HepG2 (cell line): ENCODE measurements around the gene JKAMP. TPM values are rescaled to one million over a fixed set of nuclear protein-coding genes. Genes with fewer than 3 reads are reported as not detected.
A peak's percentile ranks its signal among the peaks of the same experiment; 100 is the strongest.

Source experiments
- HOXA9 ChIP-seq: sonication (generic); formaldehyde crosslinking; IDR thresholded peaks from 2 replicates; pipeline ENCODE4 v1.8.1; 2022; ENCODE audit warnings: missing genetic modification reagents, mild to moderate bottlenecking, moderate library complexity, borderline replicate concordance
- IRX3 ChIP-seq: sonication (generic); formaldehyde crosslinking; IDR thresholded peaks from 2 replicates; pipeline ENCODE4 v1.8.1; 2023; ENCODE audit warnings: mild to moderate bottlenecking, low read depth, missing genetic modification reagents, borderline replicate concordance
- ISX ChIP-seq: sonication (generic); formaldehyde crosslinking; conservative IDR thresholded peaks from 2 replicates; pipeline ENCODE4 v1.5.0; 2020; ENCODE audit warnings: missing genetic modification reagents
- LBX2 ChIP-seq: sonication (generic); formaldehyde crosslinking; IDR thresholded peaks from 2 replicates; pipeline ENCODE4 v1.5.0; 2020; ENCODE audit warnings: missing genetic modification reagents, mild to moderate bottlenecking, borderline replicate concordance
- LCORL ChIP-seq, 2 experiments: fragments of 450-650 bp in 1 of 2; sonication (generic) in 1 of 2; formaldehyde crosslinking in 1 of 2; IDR thresholded peaks; 2 replicates each; pipeline versions ENCODE4 v1.5.0 to v1.6.1; 2017 to 2020; ENCODE audit warnings: antibody characterized with exemption in 1 of 2, missing genetic modification reagents in 1 of 2
- NFE2L1 ChIP-seq: sonication (generic); formaldehyde crosslinking; IDR thresholded peaks from 2 replicates; pipeline ENCODE4 v1.4.0; 2020; ENCODE audit warnings: missing genetic modification reagents, mild to moderate bottlenecking, borderline replicate concordance
- NR2F6 ChIP-seq, 2 experiments: IDR thresholded peaks; 2 replicates each; pipeline ENCODE4 v1.6.1; 2016; ENCODE audit warnings: antibody characterized with exemption in 1 of 2, mild to moderate bottlenecking in 1 of 2
- REPIN1 ChIP-seq: sonication (generic); formaldehyde crosslinking; IDR thresholded peaks from 2 replicates; pipeline ENCODE4 v1.8.0; 2022; ENCODE audit warnings: missing genetic modification reagents, low read depth, mild to moderate bottlenecking, borderline replicate concordance
- SKI ChIP-seq: fragments of 450-650 bp; IDR thresholded peaks from one replicate; pipeline ENCODE4 v1.6.1; 2018; ENCODE audit warnings: mild to moderate bottlenecking; ENCODE audit not compliant: partially characterized antibody
- ZNF326 ChIP-seq: sonication (generic); formaldehyde crosslinking; IDR thresholded peaks from 2 replicates; pipeline ENCODE4 v1.4.0; 2020; ENCODE audit warnings: missing genetic modification reagents, borderline replicate concordance
- ZNF547 ChIP-seq: sonication (generic); formaldehyde crosslinking; IDR thresholded peaks from 2 replicates; pipeline ENCODE4 v1.5.1; 2020; ENCODE audit warnings: mild to moderate bottlenecking, missing genetic modification reagents
- polyA plus RNA-seq, 8 experiments: library from polyadenylated mRNA; depleted of rRNA in 3 of 8; stranded (reverse) in 7 of 8; unstranded in 1 of 8; fragments of >200 nt; fragmentation: Illumina TruSeq in 4 of 8; extraction: Trizol in 4 of 8; gene quantifications; 2 replicates each; pipeline versions ENCODE4 v1.2.1 to v1.2.3, GENCODE V29; 2011 to 2016; ENCODE audit warnings: low read depth in 4 of 8, missing spikeins in 1 of 8, mixed read lengths in 1 of 8; ENCODE audit not compliant: insufficient read depth in 1 of 8
- total RNA-seq, 5 experiments: library from RNA; depleted of rRNA; stranded (reverse); fragments of >200 nt; fragmentation: Illumina TruSeq; extraction: Trizol; gene quantifications; 2 replicates each; pipeline ENCODE4 v1.2.3, GENCODE V29; 2016; ENCODE audit warnings: low read depth in 1 of 5
- TF ChIP-seq, protein P1 (sequence below): sonication (generic); formaldehyde crosslinking; IDR thresholded peaks from 2 replicates; pipeline ENCODE4 v1.5.0; 2020; ENCODE audit warnings: mild to moderate bottlenecking, missing genetic modification reagents, borderline replicate concordance
- TF ChIP-seq, protein P2 (sequence below): conservative IDR thresholded peaks from 2 replicates; pipeline ENCODE4 v1.6.1; 2018; ENCODE audit warnings: missing genetic modification reagents
- TF ChIP-seq, protein P3 (sequence below): sonication (generic); formaldehyde crosslinking; IDR thresholded peaks from 2 replicates; pipeline ENCODE4 v1.4.0; 2020; ENCODE audit warnings: missing genetic modification reagents
- TF ChIP-seq, protein P4 (sequence below): sonication (generic); formaldehyde crosslinking; IDR thresholded peaks from 2 replicates; pipeline ENCODE4 v1.5.0; 2020; ENCODE audit warnings: missing genetic modification reagents, mild to moderate bottlenecking, borderline replicate concordance

JKAMP gene
- total and polyA plus RNA-seq, 2 of the 13 experiments (the other 11 are each of a cell fraction or from before 2014, with no cell fraction given) = 56.4 to 135 TPM

GRCh38 chr14:59483819-59484638 lies at the start of gene JKAMP, which contains the start of gene L3HYPDH (continued):
- TF ChIP-seq NR2F6 (IDR thresholded peaks at IDR 0.05) (peak; percentile 45; the same call in 1 of the 2 replicates), NR2F6 (CRISPR knock-in tag; IDR thresholded peaks at IDR 0.05) (no peak), HOXA9 (CRISPR knock-in tag) (peak; percentile 92; the same call in 1 of the 2 replicates), REPIN1 (CRISPR knock-in tag) (peak; percentile 93), ZNF547 (CRISPR knock-in tag) (peak; percentile 97), LCORL (IDR thresholded peaks at IDR 0.05) (no peak), LCORL (CRISPR knock-in tag; IDR thresholded peaks at IDR 0.05) (peak; percentile 48), NFE2L1 (CRISPR knock-in tag) (peak; percentile 64; the same call in 1 of the 2 replicates), IRX3 (peak; percentile 92; the same call in 1 of the 2 replicates), SKI (peak; percentile 22), LBX2 (CRISPR knock-in tag) (peak; percentile 87; the same call in 1 of the 2 replicates), ISX (peak; percentile 96), ZNF326 (no peak)
- TF ChIP-seq, protein P1, sequence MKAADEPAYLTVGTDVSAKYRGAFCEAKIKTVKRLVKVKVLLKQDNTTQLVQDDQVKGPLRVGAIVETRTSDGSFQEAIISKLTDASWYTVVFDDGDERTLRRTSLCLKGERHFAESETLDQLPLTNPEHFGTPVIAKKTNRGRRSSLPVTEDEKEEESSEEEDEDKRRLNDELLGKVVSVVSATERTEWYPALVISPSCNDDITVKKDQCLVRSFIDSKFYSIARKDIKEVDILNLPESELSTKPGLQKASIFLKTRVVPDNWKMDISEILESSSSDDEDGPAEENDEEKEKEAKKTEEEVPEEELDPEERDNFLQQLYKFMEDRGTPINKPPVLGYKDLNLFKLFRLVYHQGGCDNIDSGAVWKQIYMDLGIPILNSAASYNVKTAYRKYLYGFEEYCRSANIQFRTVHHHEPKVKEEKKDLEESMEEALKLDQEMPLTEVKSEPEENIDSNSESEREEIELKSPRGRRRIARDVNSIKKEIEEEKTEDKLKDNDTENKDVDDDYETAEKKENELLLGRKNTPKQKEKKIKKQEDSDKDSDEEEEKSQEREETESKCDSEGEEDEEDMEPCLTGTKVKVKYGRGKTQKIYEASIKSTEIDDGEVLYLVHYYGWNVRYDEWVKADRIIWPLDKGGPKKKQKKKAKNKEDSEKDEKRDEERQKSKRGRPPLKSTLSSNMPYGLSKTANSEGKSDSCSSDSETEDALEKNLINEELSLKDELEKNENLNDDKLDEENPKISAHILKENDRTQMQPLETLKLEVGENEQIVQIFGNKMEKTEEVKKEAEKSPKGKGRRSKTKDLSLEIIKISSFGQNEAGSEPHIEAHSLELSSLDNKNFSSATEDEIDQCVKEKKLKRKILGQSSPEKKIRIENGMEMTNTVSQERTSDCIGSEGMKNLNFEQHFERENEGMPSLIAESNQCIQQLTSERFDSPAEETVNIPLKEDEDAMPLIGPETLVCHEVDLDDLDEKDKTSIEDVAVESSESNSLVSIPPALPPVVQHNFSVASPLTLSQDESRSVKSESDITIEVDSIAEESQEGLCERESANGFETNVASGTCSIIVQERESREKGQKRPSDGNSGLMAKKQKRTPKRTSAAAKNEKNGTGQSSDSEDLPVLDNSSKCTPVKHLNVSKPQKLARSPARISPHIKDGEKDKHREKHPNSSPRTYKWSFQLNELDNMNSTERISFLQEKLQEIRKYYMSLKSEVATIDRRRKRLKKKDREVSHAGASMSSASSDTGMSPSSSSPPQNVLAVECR = peak; percentile 98
- TF ChIP-seq, protein P2, sequence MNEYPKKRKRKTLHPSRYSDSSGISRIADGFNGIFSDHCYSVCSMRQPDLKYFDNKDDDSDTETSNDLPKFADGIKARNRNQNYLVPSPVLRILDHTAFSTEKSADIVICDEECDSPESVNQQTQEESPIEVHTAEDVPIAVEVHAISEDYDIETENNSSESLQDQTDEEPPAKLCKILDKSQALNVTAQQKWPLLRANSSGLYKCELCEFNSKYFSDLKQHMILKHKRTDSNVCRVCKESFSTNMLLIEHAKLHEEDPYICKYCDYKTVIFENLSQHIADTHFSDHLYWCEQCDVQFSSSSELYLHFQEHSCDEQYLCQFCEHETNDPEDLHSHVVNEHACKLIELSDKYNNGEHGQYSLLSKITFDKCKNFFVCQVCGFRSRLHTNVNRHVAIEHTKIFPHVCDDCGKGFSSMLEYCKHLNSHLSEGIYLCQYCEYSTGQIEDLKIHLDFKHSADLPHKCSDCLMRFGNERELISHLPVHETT (CRISPR knock-in tag) = peak; percentile 41; the same call in 1 of the 2 replicates
- TF ChIP-seq, protein P3, sequence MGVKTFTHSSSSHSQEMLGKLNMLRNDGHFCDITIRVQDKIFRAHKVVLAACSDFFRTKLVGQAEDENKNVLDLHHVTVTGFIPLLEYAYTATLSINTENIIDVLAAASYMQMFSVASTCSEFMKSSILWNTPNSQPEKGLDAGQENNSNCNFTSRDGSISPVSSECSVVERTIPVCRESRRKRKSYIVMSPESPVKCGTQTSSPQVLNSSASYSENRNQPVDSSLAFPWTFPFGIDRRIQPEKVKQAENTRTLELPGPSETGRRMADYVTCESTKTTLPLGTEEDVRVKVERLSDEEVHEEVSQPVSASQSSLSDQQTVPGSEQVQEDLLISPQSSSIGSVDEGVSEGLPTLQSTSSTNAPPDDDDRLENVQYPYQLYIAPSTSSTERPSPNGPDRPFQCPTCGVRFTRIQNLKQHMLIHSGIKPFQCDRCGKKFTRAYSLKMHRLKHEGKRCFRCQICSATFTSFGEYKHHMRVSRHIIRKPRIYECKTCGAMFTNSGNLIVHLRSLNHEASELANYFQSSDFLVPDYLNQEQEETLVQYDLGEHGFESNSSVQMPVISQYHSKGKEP (CRISPR knock-in tag) = peak; percentile 81; the same call in 1 of the 2 replicates
- TF ChIP-seq, protein P4, sequence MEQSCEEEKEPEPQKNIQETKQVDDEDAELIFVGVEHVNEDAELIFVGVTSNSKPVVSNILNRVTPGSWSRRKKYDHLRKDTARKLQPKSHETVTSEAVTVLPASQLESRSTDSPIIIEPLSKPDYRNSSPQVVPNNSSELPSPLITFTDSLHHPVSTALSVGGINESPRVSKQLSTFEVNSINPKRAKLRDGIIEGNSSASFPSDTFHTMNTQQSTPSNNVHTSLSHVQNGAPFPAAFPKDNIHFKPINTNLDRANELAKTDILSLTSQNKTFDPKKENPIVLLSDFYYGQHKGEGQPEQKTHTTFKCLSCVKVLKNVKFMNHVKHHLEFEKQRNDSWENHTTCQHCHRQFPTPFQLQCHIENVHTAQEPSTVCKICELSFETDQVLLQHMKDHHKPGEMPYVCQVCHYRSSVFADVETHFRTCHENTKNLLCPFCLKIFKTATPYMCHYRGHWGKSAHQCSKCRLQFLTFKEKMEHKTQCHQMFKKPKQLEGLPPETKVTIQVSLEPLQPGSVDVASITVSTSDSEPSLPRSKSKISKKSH (CRISPR knock-in tag) = peak; percentile 94
